Stimulated activated CD8-positive, alpha-beta memory T cell treated with anti-CD3 and anti-CD28 coated beads, Interleukin-4, amount 100 ng/mL, for 24 hours (primary cell): Measurements from ENCODE around the gene NUP205.
"Not testable (repeated sequence)": the region's sequence is repeated elsewhere in the genome, so short reads cannot be mapped to it uniquely, and the experiment has no call there.

ENCODE experiments used
- DNase-seq: peaks from one replicate; pipeline ENCODE4 v3.0.0-alpha.2; 2020; ENCODE audit warnings: low read depth

NUP205 gene

DNA sequence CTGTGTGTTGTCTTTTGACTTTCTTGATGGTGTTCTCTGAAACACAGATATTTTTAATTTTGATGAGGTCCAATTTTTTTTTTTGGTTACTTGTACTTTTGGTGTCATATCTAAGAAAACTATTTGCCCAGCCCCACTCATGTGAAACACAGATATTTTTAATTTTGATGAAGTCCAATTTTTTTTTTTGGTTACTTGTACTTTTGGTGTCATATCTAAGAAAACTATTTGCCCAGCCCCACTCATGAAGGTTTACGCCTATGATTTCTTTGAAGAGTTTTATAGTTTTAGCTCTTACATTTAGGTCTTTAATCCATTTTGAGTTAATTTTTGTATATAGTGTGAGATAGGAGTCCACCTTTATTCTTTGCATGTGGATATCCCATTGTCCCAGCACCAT lies 109.9 kb downstream of the NUP205 start:
- DNase-seq, result not testable (repeated sequence)

DNA sequence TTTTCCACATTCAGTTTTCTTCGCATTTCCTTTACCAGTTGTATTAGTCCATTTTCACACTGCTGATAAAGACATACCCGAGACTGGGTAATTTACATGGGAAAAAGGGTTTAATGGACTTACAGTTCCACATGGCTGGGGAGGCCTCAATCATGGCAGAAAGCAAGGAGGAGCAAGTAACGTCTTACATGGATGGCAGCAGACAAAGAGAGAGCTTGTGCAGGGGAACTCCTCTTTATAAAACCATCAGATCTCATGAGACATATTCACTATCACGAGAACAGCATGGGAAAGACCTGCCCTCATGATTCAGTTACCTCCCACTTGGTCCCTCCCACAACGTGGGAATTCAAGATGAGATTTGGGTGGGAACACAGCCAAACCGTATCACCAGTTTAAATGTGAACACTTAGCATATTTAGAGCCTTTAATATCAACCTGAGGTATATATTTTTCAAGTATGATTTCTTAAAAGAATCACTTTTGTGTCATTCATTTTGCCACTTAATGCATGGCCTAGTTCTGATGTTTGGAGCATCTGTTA lies 111.2 kb downstream of the NUP205 start:
- not testable (repeated sequence) for DNase-seq

DNA sequence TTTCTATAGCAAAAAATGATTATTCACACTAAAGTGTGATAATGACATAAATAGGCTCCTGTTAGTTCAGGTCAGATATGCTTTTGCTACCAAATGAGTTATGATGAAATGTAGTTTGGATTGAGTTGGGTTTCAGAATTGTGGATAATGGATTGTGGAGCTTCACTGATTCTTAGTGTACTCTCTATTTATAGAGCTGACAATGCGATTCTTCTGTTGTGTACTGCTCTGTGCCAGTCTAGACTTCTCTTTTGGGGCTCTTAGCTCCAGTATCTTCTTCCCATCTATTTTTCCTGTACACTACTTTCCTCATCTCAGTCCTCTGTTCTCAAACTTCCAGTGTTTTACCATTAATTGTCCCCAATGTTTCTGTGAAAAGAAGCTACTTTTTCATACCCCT lies 112.1 kb downstream of the NUP205 start:
- DNase-seq, result no peak

DNA sequence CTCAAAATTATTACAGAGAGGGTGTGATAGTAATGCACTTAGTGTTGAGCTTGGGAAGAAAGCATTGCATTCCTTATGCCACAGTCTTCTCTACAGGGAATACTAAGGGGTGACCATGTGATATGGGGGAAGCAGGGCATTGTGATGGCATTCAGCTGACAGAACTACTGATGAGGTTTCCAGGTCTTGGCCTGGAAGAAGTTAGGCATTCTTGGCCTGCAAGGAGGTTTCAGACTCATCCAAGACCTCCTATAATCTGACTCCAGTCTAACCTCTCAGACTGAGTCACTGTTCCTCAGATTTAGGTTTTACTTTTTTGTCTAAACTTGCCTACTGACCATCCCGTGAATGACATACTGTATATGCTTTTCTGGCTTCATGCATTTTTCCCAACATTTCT lies 112.5 kb downstream of the NUP205 start:
- DNase-seq, result no peak

DNA sequence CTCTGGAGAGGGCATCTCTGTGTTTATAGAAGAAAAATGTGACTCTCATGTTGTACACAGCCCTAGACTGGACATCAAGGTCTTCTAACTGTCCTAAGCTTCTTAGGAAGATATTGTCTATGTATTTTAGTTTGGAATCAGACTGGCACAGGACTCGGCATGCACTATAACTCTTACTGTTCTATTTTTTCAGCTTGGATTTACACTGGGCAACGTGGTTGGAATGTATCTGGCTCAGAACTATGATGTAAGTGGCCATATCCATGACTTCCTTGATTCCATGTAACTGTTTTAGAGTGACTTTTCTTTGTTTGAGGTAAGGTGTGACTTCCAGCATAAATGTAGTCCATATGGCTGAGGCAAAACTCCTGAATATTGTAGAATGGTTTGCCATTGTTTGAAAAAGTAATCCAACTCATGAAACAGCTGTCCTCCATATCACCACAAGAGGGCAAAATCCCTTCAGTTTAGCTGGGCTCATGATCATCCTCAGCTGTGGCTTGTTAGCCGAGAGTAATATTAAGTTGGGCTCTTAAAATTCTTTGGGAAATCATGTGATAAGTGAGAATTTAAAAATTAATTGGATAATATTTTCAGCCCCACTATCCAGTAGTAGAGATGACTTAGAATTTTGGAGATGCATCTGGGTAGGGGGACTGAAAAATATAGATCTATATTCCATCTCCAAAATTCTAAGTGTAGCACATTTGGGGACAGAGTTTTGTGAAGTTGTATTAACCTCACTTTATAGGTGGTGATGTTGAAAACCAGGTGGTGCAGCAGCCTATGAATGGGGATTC lies 115.0 kb downstream of the NUP205 start:
- DNase-seq, result no peak

DNA sequence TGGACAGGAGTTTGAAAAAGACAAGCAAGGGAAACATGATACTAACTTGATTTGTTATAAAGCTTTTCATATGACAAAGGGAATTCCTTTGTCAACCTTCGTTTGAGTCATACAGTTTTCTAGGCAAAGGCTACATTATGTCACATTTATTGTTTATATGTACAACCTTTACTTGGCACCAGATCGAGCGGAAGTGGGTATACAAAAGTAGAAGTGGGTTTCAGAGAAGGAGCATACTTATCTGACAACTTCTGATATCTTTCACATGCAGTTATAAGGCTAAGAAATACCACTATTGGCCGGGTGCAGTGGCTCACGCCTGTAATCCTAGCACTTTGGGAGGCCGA lies 115.6 kb downstream of the NUP205 start:
- no peak for DNase-seq

DNA sequence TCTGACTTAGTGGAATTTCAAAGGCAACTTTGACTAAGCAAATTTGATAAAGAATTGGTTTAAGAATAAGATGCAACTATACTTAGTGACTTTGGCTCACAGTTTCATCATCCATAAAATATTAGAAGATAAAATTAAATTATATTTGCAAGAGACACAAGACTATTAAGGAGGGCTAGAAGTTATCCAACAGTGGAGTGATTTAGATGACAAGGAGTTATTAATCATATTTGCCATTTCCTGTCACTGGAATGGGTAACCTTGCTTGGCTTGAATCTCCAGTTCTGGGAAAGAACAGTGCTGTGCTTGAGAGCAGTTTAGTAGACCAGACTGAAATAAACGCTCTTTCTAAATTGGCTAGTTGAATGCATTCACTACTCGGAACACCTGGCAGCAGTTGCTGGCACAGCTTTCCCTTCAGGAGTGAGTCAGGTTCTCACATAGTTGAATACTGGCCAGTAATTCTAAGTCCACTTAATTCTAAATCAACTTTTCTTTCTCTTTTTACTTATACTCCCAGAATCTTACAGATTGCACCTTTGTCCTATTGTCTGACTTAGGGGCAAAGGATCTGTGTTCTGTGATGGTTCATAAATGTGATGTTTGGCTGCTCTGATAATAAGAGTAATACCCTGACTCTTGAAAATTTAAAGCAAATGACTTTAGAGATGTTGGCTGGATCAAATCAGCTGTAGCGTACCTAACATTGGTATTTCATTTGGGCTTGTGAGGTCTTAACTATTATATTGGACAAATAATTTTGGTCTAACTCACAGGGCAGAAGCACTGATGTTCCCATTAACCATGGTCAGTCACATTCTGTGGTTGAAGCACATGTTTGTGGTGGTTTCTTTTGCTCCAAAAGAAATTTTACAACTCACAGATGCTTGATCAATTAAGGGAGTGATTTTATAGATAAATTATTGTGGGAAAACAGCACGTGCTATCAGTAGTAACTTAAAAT lies 121.2 kb downstream of the NUP205 start:
- DNase-seq, result no peak

DNA sequence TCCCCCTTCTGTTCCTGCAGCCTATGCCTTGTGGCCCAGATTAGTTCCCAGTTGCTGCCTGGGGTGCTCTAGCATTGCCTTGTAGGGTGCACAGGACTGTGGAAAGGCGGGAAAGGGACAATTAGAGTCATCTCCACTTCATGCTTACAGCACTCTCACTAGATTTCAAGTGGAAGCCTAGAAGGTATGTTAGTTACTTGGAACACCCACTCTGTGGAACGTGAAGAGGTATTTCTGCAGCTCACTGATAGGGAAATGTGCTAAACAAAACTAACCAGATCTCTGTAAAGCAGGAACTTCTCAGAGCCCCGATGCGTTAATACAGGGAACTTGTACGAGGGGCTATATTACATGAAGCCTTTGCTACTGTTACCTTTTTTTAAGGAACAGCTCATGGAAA lies 124.0 kb downstream of the NUP205 start:
- no peak for DNase-seq

DNA sequence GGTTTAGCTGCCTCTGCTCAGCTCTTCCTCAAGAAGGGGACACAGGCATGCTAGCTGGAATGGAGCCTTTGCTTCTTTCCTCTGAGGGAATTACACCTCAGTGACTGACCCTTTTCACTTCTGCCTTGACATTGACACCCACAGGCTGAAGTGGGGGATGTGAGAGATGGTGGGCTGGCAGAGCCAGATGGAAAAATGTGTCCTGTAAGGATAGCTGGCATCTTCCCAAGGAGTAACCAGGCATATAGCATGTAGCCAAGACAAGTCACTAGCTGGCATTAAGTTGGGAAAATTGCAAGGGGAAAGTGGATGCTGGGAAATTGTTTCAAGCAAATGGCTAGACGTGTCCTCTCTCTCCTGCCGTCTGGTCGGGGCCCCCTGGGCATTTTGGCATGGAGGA lies 124.5 kb downstream of the NUP205 start:
- no peak for DNase-seq

DNA sequence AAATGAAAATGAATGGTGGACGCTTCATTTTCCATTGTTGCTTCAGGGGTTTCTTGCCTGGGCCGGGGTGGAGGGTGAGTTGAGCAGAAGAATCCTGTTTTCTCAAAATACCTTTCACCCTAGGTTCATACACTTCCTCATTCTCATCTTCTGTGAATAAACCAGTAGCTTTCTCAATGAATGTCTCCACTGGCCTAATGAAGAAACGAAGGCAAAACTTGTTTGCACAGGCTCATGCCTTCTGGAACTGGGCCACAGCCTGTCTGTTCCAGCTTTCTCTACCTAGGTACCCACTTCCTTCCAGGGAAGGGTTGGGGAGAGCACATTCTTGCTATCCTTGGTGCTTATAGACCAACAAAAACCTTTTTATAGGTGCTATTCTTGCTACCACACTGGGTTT lies 125.9 kb downstream of the NUP205 start:
- DNase-seq, result no peak

DNA sequence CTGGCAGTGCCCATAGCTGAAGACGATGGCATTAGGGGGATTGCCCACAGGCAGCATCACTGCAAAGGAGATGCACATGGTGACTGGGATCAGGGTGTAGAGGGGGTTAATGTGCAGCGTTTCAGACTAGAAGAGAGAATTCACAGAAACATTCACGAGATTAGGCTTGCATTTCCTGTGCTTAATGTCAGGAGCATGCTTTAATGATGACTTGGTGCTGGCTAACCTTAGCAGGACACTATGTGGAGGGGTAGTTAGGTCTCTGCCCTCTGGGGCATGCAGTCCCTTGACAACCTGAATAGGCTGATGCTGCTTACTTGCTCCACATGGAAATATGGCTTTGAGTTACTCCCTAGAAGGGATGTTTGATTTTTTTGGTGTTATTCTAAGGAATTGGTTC lies 126.4 kb downstream of the NUP205 start:
- no peak for DNase-seq

DNA sequence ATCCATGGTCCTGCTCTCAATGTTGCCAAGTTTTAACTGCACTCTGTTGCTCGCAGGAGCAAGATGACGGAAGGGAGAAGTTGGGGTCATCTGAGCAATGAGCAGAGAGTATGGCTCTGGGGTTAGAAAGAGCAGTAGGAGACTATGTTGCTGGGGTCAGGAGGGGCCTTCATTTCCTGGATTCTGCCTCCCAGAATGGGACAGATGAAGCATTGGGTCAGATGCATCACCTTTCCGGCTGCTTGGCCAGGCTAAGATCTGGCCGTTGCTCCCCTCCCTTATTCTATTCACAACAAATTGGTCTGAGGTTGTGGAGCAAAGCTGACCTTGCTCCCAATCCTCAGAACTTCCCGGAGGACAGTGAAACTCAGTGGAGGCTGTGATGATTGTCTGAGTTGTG lies 127.0 kb downstream of the NUP205 start:
- no peak for DNase-seq

DNA sequence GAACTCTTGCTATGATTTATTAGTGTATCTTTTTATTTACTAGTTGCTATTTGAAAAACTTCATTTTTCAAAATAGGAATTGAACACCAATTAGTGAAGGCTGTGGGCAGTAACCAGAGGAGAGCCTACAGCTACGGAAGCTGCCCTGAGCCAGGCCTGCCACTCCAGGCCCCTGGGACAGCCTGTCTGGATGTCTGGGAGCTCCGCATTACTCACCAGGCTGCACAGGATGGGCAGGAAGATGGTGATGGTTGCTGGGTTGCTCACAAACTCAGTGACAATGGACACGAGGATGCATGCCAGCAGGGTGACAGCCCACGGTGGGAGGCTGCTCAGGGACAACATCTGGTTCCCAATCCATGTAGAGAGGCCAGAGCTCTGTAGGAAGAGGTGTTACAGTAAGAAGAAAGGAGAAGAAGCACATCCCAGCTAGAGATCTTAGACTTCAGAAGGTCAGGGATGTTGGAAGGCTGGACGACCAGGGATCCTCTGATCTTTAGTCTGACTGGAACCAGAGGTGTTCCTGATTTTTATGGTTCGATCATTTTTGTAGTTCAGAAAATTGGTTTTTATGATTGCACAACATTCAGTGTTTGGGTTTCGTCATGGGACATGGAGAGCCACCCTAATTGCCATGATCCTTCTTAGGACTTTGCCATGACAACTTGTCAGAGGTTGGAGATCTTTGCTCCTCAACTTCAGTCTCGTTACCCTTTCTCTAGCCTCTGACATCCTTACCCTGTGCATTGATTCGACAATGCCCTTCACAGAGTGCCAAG lies 127.8 kb downstream of the NUP205 start:
- no peak for DNase-seq

DNA sequence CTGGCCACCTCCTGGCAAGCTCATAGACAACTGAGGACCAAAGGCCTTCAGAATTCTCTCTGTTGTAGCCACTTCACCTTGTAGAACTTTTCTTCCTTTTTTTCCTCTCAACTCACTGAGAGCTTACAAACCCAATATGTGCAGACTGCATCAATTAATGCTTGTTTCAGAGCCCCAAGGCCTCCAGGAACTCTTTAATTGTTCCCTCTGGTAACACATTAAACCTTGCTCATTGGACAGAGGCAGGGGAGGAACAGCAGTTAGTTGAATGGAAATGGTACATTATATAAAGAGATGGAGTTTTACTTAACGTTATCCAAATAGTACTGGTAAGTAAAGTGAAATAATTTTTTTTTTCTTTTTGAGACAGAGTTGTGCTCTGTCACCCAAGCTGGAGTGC lies 129.7 kb downstream of the NUP205 start:
- DNase-seq, result no peak

DNA sequence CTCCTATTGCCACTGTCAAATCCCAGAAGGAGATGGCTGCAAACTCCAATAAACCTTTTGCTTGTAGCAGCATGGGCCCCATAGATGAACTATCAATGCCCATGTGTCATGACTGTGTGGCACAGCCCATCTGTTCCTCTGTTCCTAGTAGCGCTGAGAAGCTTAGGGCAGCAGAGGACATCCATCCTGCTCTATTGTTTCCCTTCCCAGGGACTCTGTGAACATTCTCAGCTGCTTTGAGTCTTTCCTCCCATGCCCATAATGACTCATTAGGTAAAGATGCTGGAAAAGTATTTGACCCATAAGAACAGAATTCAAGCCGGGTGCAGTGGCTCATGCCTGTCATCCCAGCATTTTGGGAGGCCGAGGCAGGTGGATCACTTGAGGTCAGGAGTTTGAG lies 132.8 kb downstream of the NUP205 start:
- no peak for DNase-seq

DNA sequence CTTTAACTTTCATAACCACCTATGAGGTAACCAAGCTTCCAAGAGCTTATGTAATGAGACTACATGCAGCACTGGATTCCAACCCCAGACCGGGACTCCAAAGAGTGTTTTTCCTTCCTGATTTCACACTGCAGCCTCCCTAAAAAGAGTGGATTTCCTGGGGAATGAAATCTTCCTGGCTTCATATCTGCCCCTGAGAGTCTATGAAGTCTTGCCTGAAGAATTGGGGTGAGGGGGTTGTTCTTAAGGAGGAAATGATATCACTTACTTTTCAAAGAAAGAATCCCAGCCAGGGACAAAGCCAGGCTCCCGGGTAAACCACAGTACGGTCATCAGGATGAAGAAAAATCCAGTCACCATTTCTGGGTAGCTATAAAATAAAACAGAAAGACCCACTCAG lies 134.3 kb downstream of the NUP205 start:
- DNase-seq, result no peak

DNA sequence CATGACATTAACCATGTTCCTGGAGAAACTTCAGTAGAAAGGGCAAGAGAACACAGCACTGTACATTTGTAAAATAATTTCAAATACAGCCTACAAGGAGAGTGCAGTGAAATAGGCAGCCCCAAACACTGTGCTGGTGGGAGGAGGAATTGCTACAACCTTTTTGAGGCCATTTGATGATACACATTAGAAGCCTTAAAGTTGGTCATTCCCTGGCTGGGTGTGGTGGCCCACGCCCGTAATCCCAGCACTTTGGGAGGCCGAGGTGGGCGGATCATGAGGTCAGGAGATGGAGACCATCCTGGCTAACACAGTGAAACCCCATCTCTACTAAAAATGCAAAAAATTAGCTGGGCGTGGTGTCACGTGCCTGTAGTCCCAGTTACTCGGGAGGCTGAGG lies 134.9 kb downstream of the NUP205 start:
- not testable (repeated sequence) for DNase-seq

DNA sequence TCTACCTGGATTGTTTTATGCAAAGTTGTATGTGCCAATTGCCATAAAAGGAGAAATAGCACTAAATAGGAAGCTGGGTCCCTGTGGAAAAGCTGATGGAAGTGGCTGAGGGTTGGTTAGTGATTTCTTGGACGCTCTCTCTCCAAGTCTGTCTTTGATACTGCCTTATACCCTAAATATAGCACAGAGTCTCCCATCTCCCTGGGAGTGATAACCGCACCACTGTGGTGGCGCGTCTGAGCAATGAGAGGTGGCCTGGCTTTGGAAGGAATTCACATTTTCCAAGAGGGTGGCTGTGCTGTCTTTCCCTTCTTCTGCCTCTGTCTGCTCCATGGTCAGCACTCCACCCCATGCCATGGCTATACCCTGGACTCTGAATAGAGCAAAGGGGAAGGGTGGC lies 135.8 kb downstream of the NUP205 start:
- DNase-seq, result no peak

DNA sequence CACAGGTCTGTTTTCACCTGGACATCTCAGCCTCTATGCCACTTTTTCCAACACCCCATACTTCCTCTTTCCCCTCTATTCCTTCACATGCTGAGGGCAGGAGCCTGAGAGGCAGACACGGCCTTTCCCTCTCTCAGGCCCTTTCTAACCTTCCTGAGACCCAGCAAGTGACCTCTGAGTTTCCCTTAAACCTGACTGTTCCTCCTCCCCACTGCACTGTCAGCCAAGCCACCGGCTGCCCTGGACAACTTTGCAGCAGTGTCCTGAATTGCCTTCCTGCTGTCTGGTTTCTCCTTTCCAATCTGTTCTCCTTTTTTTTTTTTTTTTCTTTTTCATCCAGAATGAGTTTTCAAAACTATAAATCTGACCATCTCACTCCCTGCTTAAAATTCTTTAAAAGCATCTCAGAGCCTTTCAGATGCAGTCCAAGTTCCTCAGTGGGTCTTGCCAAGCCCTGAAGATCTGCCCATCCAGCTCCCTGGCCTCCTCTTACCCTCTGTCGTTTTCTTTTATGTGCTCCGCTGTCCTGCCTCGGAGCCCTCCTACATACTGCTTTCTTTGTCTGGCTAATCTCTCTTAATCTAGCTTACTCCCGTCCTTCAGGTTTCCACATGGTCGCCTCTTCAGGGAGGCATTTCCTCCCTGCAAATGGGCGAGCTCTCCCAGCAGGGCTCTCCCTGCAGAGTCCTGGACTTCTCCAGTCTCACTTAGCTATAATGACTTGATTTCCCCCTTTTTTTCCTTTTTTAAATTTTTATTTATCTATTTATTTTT lies 139.7 kb downstream of the NUP205 start:
- no peak for DNase-seq
